GM18909 (cell line): ENCODE measurements around the gene FLNB.

Source experiments
- ATAC-seq: cut with Tn5 transposase; IDR thresholded peaks from one replicate; pipeline ENCODE4 v1.9.1; 2021; ENCODE audit warnings: mild to moderate bottlenecking; ENCODE audit not compliant: unreplicated experiment, poor library complexity

The FLNB gene

GRCh38 chr3:58102390-58102750 is 94.1 kb downstream of the FLNB start:
- no peak for ATAC-seq

- no peak for ATAC-seq
Observed at GRCh38 chr3:58102976-58103451, 94.8 kb downstream of the FLNB start.

DNA sequence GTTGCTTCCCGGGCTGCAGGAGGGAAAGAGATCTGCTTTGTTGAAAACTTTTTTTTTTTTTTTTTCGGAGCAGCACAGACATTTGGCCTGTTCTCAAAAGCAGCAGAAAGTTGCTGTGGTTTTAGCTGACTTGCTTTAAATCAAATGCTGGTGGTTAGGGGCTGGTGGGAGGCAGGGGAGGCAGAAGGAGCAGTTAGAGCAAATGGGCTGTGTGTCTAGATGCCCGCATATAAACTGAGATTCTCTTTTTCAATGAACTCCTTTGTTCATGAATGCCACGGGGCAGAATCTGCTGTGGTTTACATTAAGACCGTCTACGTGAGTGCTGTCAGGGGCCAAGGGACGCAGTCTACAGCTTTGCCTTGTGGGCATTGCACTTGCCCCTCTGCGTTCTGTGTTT is 95.9 kb downstream of the FLNB start:
- no peak for ATAC-seq

DNA sequence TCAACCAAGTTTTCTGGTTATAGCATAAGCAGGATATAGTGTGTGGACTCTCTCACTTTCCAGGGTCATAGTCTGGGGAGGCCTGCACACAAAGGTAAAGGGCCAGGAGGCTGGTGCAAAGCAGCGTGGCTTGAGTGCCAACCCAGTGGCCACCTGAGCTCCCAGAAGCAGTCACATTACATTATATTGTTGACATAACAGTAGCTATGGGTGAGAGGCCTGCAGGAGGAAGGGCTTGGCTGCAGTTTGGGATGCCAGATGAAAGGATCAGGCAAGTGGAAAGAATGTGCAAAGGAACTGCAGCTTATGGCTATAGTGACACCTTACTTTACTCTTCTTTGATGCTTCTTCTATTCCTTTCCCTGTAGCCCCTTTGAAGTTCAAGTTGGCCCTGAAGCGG is 96.5 kb downstream of the FLNB start:
- ATAC-seq = no peak

- ATAC-seq = no peak
Observed at GRCh38 chr3:58105196-58105595, 97.0 kb downstream of the FLNB start.

DNA sequence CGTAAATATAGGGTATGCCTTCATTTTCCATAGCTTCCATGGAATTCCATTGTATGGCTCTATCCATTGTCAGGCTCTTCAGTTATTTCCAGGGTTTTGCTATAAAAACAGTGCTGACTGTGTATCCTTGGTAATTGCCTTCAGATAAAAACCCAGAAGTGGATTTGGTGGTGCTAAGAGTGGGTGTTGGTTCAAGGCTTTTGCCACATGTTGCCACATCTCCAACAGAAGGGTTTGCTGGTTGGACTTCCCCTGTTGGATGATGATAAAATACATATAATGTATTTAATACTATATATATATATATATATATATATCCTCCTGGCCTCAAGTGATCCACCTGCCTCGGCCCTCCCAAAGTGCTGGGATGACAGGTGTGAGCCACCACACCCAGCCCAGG is 97.8 kb downstream of the FLNB start:
- no peak for ATAC-seq

GRCh38 chr3:58106640-58107039 is 98.4 kb downstream of the FLNB start:
- ATAC-seq = no peak

DNA sequence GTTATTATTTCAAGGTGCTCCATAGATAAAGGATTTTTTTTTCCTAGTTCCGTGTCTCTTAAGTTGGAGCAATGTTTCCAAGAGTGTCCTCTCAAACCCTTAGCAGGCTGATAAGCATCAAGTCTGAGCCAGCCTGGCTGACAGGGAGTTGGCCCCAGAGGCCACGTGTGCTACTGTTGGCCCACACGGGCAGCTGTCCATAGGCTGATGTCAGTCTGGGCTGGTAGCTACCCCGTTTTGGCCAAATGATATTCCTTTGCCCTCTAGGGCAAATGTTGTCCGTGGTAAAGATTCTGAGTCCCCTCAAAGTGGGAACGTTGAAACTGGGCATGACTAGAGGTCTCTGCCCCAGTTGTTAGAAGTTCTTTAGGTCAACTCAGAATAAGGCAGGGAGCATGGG is 99.4 kb downstream of the FLNB start:
- no peak for ATAC-seq

DNA sequence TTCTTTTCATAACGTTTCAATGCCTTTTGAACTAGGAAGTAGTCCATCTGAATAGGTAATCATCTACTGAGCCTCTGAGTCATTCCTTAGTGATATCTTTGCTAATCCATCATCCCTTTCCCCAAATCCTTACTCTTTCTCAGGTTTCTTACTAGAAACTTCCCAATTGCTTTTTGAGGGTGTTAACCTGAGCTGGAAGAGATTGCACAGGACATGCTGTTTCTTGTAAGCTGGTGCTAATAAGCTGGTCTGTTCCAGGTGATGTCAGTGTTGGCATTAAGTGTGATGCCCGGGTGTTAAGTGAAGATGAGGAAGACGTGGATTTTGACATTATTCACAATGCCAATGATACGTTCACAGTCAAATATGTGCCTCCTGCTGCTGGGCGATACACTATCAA is 101.5 kb downstream of the FLNB start:
- no peak for ATAC-seq

DNA sequence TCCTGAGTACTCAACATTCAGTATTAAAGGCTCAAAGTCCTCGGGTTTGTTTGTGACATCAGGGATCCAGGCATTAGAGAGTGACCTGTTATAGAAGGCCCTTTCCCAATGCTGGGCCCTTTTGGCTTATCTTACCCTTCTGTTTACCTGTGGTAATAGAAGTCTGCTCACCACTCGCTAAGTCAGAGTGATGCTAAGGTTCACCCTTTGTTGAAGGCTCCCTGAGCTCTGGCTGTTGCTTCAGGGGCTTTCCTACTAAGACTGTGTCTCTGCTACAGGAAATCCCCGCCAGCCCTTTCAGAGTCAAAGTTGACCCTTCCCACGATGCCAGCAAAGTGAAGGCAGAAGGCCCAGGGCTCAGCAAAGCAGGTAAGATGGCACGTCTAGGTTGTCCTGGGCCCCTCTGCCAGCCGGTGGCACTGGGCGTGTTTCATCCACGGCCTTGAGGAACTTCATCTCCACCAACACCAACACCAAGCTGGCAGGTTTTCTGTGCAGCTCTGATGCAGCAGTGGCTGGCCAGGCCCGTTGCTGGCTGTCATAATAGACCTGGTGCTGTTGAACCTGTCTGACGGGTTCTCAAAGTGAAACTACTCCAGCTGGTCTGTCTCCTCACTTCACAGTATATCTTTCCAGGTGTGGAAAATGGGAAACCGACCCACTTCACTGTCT is 103.4 kb downstream of the FLNB start:
- no peak for ATAC-seq

DNA sequence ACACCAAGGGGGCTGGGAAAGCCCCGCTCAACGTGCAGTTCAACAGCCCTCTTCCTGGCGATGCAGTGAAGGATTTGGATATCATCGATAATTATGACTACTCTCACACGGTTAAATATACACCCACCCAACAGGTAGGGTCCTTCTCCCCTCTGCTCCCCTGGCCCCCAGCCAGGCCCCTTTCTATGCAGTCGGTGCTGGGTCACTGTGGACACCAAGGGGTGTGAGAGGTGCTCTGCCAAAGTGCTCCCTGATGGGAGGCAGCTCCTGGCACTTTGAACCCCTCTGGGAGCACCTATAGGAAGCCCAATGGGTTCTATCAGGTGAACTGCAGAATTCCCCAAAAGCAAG is 103.9 kb downstream of the FLNB start:
- ATAC-seq = no peak

DNA sequence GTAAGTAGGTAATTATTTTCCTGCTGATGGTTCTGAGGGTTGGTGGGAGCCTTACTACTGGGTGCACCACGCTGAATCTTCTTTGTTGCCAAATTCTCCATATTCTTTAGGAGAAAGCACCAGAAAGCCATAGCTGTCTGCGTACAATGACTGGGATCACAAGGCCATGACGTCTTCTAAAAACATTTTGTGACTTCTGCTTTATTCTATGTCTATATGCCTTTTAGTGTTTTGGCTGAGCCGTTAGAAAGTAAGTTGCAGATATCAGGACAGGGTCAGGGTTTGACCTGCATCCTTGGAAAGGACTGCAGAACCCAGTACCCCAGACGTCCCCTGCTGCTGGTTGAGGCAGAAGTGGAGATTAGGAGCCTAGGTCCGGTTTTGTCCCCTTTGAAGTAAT is 107.0 kb downstream of the FLNB start:
- ATAC-seq = no peak

DNA sequence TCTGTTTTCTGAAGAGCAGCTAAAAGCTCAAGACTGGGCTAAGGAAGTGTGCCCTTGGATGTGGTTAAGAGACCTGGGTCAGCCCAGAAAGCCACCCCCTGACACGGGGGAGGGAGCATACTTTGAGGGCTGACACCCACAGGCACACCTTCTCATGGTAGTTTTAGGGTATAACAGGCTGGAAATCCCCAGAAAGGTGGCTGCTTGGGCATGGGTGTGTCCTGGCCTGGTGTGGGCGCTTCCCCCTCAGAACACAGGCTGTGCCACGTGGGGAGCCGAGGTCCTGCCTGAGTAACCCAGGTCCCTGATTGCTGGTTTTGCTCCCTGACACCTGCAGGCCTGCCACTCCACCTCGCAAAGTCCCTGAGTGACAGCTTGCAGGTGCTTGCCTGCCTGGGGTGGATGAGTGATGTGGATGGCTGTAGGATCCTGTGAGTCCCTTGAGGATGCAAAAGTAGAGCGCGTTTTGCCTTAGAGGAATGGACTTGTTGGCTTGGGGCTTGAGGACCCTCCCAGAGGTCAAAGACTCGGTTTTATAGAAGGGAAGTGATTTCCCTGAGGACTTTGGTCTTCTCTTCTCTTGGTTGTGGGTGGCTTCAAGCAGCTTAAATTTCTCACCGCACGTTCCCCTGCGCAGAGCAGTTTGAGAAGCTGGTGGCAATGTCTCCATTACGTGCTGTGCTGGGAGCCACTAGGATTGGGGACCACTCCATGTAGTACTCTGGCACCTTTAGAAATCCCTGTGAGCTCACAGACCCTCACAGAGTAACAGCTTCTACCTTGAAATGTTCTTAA is 108.1 kb downstream of the FLNB start:
- ATAC-seq = peak; percentile 72

DNA sequence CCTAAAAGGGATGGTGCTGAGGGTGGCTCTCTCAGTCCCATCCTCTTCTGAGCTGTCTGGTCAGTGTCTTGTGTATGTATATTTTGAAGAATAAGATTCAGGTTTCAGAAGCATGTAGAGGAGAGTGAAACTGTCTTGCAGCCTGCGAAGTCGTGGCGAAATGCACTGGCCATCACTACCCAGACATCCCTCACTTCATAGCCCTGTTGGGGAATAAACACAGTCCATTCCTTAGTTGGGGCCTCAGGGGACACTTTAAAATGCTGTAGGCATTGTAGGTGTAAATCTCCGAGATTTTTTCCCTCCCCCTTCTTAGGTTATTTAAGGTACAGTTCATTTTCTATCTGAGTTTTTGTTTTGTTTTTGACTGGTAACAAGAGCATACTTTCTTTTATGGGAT is 108.8 kb downstream of the FLNB start:
- ATAC-seq = peak; percentile 7

DNA sequence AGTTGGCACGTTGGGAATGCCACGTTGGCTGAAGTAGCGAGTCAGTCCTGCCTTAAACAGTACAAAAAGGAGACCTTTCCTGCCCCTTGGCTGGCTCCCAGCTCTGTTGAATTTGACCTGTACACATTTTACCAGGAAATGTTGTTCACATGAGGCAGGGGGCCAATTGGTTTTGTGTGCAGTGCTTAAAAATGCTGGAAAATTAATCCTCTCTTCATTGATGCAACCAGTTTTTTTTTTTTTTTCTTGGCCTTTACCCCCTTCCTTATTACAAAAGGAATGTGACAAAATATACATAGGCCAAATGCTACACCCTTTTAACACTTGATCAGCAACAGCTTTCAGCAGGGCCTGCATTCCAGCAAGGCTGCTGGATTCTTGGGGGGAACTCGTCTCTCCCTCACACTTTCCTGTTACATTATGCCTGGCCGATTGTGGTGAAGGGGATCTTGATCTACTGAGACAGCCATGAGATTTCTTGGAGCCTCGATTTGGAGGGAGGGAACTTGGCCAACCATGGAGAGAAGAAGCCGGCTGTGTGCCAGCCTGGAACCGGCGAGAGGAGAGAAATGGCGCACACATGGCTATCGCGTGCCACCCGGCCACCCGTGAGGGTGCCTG is 109.4 kb downstream of the FLNB start:
- no peak for ATAC-seq

GRCh38 chr3:58119186-58119585 is 111.0 kb downstream of the FLNB start:
- no peak for ATAC-seq

DNA sequence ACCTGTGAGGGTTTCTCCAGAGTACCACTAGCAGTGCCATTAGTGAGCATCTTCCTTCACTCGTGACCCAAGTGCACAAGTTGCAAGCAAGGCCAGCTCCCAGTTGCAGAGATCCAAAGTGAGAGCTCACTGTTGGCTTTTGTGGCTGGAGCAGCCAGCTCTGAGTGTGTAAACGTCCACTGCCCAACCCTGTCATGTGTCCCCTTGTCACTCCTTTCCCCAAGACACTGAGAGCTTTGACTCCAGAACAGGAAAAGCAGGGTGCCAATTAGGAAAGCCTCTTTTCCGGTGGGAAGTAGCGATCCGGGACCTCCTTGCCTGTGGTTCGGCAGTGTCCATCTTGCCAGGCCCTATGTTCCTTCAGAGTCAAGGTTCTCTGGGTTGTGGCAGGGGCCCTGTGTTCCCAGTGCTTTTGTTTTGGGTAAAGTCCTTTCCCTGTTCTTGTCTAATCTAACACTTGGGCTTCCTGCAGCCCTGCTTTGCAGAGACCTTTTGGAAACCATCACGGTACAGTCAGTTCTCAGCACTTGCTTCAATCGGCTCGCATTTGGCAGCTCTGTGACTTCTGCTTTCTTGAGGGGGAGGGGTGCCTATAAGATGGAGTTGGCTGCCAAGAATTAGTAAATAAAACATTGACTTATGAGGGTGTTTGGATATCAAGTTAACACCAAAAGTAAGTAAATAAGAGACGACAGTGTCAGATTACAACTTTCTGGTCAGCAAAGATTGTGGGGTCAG is 112.0 kb downstream of the FLNB start:
- ATAC-seq = no peak

DNA sequence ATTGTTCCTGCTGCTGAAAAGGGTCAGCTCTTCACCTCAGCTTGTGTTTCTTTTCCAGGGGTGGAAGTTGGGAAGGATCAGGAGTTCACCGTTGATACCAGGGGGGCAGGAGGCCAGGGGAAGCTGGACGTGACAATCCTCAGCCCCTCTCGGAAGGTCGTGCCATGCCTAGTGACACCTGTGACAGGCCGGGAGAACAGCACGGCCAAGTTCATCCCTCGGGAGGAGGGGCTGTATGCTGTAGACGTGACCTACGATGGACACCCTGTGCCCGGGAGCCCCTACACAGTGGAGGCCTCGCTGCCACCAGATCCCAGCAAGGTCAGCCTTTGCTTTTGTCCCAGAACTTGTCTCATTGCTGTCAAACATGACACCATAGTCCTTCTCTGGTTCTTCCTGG is 113.0 kb downstream of the FLNB start:
- ATAC-seq = no peak

DNA sequence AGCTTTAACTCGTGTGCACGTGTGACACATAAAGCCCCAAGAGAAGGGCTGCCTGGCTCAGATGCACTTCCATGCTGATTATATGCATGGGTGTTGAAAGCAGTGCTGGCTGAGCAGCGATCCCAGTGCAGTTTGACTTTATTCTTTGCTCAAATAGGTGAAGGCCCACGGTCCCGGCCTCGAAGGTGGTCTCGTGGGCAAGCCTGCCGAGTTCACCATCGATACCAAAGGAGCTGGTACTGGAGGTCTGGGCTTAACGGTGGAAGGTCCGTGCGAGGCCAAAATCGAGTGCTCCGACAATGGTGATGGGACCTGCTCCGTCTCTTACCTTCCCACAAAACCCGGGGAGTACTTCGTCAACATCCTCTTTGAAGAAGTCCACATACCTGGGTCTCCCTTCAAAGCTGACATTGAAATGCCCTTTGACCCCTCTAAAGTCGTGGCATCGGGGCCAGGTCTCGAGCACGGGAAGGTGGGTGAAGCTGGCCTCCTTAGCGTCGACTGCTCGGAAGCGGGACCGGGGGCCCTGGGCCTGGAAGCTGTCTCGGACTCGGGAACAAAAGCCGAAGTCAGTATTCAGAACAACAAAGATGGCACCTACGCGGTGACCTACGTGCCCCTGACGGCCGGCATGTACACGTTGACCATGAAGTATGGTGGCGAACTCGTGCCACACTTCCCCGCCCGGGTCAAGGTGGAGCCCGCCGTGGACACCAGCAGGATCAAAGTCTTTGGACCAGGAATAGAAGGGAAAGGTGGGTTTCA is 114.9 kb downstream of the FLNB start:
- ATAC-seq = no peak

GRCh38 chr3:58124387-58124786 is 116.2 kb downstream of the FLNB start:
- no peak for ATAC-seq
